C4-2B (cell line): ENCODE results near the gene STK16.
"Not testable (repeated sequence)": the region's sequence is repeated elsewhere in the genome, so short reads cannot be mapped to it uniquely, and the experiment has no call there.

Source experiments
- H3K27ac ChIP-seq: fragments of 450-650 bp; 2 replicates; pipeline ENCODE4 v1.5.1; 2017
- ZFX ChIP-seq: fragments of 450-650 bp; IDR thresholded peaks from 2 replicates; pipeline ENCODE4 v1.6.1; 2017
- TF ChIP-seq, protein P1 (sequence below): fragments of 450-650 bp; conservative IDR thresholded peaks from 2 replicates; pipeline ENCODE4 v1.5.1; 2017; ENCODE audit warnings: mild to moderate bottlenecking

The STK16 gene, protein sequence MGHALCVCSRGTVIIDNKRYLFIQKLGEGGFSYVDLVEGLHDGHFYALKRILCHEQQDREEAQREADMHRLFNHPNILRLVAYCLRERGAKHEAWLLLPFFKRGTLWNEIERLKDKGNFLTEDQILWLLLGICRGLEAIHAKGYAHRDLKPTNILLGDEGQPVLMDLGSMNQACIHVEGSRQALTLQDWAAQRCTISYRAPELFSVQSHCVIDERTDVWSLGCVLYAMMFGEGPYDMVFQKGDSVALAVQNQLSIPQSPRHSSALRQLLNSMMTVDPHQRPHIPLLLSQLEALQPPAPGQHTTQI

DNA sequence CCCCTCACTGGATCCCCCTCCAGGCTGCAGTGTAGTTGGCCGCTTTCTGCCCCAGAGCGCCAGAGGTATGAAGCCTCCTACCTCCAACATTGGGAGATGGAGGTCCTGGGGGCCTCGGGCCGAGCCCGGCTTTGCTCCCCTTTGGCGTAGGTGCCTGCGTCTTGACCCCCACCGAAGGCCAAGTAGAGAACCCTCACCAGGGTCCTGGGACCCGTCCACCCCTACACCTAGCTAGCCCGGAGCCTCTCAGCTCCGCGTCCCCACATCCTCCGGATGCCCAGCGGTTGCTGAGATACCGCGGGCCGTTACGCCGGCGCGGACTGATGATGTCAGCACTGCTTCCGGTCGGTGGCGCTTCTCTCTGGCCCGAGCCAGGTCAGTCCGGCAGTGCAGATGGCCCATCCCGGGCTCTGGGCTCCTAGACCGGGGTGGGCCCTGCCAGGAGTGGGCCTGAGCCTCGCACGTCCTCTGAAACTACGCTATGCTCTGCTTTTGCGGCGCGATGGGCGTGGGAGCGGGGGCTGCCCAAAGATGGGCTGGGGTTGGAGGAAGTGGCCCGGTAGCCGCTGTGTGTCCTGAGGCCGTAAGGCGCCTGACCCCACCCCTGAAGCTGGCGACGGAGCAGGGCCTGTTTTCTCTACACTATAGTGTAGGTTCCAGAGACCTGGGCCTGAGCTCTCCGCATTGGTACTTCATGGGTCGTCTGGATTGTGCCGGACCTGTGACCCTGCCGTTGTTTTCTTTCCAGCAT lies at the start of gene STK16, which contains the start of gene GLB1L:
STK16 (plus strand) TSS at position 332 of the 751 bp plus-strand sequence. CDS start 521 bp downstream, outside the sequence.
GLB1L (minus strand) TSS at position 297 of the 751 bp plus-strand sequence. CDS start 1,871 bp downstream, outside the sequence.
- H3K27ac ChIP-seq, result peak within 1 kb of the TSS; percentile 81
- TF ChIP-seq, protein P1, sequence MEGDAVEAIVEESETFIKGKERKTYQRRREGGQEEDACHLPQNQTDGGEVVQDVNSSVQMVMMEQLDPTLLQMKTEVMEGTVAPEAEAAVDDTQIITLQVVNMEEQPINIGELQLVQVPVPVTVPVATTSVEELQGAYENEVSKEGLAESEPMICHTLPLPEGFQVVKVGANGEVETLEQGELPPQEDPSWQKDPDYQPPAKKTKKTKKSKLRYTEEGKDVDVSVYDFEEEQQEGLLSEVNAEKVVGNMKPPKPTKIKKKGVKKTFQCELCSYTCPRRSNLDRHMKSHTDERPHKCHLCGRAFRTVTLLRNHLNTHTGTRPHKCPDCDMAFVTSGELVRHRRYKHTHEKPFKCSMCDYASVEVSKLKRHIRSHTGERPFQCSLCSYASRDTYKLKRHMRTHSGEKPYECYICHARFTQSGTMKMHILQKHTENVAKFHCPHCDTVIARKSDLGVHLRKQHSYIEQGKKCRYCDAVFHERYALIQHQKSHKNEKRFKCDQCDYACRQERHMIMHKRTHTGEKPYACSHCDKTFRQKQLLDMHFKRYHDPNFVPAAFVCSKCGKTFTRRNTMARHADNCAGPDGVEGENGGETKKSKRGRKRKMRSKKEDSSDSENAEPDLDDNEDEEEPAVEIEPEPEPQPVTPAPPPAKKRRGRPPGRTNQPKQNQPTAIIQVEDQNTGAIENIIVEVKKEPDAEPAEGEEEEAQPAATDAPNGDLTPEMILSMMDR, result no peak
- TF ChIP-seq ZFX, result peak; percentile 77

DNA sequence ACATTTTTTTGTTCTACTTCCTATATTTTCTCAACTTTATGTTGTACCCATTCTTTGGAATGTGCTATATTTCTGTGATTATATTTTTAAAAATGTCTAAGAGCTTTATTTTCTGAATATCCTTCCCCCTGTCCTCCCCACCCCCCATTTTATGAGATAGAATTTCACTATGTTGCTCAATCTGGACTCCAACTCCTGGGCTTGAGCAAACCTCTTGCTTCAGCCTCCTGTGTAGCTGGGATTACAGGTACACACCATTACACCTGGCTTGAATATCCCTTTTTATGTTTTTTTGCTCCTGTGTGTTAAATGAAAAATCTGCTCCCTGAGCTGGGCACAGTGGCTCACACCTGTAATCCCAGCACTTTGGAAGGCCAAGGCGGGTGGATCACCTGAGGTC lies 47.9 kb upstream of the STK16 start:
- no peak overlapping the region for H3K27ac ChIP-seq
- no peak for TF ChIP-seq ZFX
- TF ChIP-seq, protein P1, result no peak

DNA sequence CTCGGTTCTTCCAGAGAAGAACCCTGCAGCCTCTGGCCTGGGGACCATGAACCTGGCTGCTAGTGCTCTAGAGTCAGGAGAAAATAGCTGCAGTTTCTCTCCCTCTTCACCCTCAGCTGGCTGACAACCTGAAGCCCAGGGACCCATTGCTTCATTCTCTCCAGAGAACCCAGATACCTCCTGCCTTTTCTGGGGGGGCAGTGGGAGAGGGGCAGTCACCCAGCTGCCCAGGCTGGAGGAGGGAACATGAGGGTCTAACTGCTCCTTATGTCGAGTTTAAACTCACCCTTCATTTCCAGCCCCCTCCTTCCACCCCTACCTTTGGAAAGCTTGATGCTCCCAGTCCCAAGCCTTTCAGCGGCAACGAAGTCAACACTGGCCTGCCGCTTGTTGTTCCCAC lies 46.3 kb upstream of the STK16 start:
- no peak overlapping the region for H3K27ac ChIP-seq
- TF ChIP-seq, protein P1, result no peak

DNA sequence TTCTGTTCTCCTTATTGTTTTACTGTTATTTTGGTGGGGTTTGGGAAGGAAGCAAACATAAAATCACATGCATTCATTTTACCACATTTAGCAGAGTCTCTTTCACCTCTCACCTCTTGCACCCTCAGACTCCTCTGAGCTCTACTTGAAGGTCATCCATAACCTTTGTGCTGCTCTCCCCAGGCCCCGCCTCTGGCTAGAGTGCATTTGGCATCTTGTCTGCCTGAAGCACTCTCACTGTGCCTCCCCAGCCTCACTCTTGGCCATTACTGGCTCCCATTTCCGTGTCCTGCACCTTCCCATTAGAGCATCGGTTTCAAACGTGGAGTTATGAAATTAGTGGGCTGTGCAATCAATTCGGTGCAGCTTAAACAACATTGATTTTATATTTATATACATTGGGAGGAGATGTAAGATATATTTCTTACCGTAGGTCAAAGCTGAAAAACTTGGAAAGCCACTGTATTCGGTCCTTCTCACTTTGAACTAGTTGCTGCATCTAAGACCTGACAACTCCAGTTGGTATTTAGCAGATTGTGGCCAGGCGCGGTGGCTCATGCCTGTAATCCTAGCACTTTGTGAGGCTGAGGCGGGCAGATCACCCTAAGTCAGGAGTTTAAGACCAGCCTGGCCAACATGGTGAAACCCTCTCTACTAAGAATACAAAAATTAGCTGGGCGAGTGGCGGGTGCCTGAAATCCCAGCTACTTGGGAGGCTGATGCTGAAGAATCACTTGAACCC lies 45.6 kb upstream of the STK16 start:
- no peak for TF ChIP-seq ZFX
- TF ChIP-seq, protein P1, result no peak
- H3K27ac ChIP-seq, result no peak overlapping the region

DNA sequence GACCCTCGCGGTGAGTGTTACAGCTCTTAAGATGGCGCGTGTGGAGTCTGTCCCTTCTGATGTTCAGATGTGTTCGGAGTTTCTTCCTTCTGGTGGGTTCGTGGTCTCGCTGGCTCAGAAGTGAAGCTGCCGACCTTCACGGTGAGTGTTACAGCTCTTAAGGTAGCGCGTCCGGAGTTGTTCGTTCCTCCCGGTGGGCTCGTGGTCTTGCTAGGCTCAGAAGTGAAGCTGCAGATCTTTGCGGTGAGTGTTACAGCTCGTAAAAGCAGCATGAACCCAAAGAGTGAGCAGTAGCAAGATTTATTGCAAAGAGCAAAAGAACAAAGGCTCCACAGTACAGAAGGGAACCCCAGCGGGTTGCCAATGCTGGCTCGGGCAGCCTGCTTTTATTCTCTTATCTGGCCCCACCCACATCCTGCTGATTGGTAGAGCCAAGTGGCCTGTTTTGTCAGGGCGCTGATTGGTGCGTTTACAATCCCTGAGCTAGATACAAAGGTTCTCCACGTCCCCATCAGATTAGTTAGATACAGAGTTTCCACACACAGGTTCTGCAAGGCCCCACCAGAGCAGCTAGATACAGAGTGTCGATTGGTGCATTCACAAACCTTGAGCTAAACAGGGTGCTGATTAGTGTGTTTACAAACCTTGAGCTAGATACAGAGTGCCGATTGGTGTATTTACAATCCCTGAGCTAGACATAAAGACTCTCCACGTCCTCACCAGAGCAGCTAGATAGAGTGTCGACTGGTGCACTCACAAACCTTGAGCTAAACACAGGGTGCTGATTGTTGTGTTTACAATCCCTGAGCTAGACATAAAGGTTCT lies 44.6 kb upstream of the STK16 start:
- not testable (repeated sequence) for H3K27ac ChIP-seq

DNA sequence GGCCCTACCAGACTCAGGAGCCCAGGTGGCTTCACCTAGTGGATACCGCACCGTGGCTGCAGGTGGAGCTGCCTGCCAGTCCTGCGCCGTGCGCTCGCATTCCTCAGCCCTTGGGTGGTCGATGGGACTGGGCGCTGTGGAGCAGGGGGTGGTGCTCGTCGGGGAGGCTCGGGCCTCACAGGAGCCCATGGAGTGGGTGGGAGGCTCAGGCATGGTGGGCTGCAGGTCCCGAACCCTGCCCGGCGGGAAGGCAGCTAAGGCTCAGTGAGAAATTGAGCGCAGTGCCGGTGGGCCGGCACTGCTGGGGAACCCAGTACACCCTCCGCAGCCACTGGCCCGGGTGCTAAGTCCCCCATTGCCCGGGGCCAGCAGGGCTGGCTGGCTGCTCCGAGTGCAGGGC lies 43.9 kb upstream of the STK16 start:
- not testable (repeated sequence) for H3K27ac ChIP-seq

DNA sequence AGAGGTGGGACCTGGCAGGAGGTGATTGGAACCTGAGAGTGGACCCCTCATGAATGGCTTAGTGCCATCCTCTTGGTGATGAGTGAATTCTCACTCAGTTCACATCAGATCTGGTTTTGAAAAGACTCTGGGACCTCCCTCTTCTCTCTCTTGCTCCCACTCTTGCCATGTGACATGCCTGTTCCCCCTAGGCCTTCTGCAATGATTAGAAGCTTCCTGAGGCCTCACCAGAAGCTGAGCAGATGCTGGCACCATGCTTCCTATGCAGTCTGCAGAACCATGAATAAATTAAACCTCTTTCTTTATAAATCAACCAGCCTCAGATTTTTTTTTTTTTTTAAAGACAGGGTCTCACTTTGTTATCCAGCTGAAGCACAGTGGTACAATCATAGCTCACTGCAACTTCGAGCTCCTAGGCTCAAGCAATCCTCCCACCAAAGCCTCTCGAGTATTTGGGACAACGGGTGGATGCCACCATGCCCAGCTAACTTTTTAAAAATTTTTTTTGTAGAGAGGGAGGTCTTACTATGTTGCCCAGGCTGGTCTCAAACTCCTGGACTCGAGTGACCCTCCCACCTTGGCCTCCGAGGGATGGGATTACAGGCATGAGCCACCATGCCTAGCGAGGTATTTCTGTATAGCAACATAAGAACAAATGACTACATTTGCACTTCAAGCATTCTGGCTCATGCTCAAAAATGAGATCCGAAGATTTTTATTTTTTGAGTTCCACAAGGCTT lies 40.7 kb upstream of the STK16 start:
- TF ChIP-seq ZFX, result no peak
- TF ChIP-seq, protein P1, result no peak
- H3K27ac ChIP-seq, result no peak overlapping the region
